ENCODE results near the gene KCNAB1. TPM values are rescaled to one million over a fixed set of nuclear protein-coding genes. Genes with fewer than 3 reads are reported as not detected.
"Not testable (repeated sequence)": the region's sequence is repeated elsewhere in the genome, so short reads cannot be mapped to it uniquely, and the experiment has no call there.

KCNAB1 gene
- total and polyA plus RNA-seq, 2 of the 8 experiments (the other 6 are each of a cell fraction or from before 2014, with no cell fraction given) = 0.51 to 2.3 TPM

DNA sequence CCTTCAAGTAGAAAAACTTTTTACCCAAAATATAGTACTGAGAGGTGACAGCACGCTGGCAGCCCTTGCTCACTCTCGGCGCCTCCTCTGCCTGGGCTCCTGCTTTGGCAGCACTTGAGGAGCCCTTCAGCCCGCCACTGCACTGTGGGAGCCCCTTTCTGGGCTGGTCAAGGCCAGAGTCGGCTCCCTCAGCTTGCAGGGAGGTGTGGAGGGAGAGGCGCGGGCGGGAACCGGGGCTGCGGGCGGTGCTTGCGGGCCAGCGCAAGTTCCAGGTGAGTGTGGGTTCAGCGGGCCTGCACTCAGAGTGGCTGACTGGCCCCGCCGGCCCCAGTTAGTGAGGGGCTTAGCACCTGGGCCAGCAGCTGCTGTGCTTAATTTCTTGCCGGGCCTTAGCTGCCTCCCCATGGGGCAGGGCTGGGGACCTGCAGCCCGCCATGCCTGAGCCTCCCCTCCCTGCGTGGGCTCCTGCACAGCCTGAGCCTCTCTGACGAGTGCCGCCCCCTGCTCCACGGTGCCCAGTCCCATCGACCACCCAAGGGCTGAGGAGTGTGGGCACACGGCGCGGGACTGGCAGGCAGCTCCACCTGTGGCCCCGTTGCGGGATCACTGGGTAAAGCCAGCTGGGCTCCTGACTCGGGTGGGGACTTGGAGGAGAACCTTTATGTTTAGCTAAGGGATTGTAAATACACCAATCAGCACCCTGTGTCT lies 47.3 kb upstream of the KCNAB1 start:
- H2AFZ ChIP-seq (ENCODE audit: low read length); H2AK5ac ChIP-seq (ENCODE audit: low read depth, low read length); H3K4ac ChIP-seq (replicated peaks; ENCODE audit: insufficient read length, low read depth, low read length); H3K18ac ChIP-seq (ENCODE audit: extremely low read depth, low read length); POLR2A ChIA-PET (ENCODE audit: partially characterized antibody); H3K56ac ChIP-seq (replicated peaks; ENCODE audit: insufficient read length, low read depth, low read length); H3K27ac ChIP-seq (ENCODE audit: low read depth, low read length); H3K4me3 ChIP-seq (ENCODE audit: extremely low read depth in 1 of 4, insufficient read depth in 2 of 4, low read depth in 3 of 4, low read length in 4 of 4); H2BK5ac ChIP-seq (ENCODE audit: low read depth, low read length); H2BK120ac ChIP-seq (replicated peaks; ENCODE audit: low read depth, low read length); H3K14ac ChIP-seq (ENCODE audit: insufficient read length); H3K4me2 ChIP-seq (ENCODE audit: insufficient read depth in 1 of 2, low read depth in 2 of 2, low read length in 2 of 2); H3K79me2 ChIP-seq (ENCODE audit: control insufficient read depth in 1 of 2, insufficient read depth in 2 of 2, low read length in 2 of 2); H3K36me3 ChIP-seq (ENCODE audit: control insufficient read depth in 2 of 4, insufficient read depth in 4 of 4, low read length in 3 of 4); H3K79me1 ChIP-seq (ENCODE audit: low read depth, low read length); DNase-seq (ENCODE audit: low read depth in 1 of 2, low spot score in 2 of 2); H3K23ac ChIP-seq (ENCODE audit: insufficient read length); H2BK15ac ChIP-seq (ENCODE audit: low read length); FAIRE-seq; H4K20me1 ChIP-seq (replicated peaks in 1 of 2; ENCODE audit: control insufficient read depth in 1 of 2, insufficient read depth in 2 of 2, low read length in 2 of 2); H4K91ac ChIP-seq (replicated peaks; ENCODE audit: insufficient read length, low read length); H3K4me1 ChIP-seq (replicated peaks in 1 of 4; ENCODE audit: control insufficient read depth in 3 of 4, insufficient read depth in 4 of 4, low read length in 3 of 4); H3K23me2 ChIP-seq (ENCODE audit: low read depth, low read length); H2BK12ac ChIP-seq (ENCODE audit: low read depth, low read length); H2BK20ac ChIP-seq (ENCODE audit: low read length); H3K27me3 ChIP-seq (replicated peaks in 1 of 4; ENCODE audit: control insufficient read depth in 3 of 4, extremely low read depth in 1 of 4, insufficient read depth in 3 of 4, low read length in 3 of 4); H4K8ac ChIP-seq (ENCODE audit: extremely low read depth, insufficient read depth, low read length); H3K9ac ChIP-seq (replicated peaks in 1 of 4; ENCODE audit: extremely low read depth in 1 of 4, low read depth in 3 of 4, low read length in 3 of 4); H3K9me3 ChIP-seq (ENCODE audit: insufficient read depth in 2 of 2, low read depth in 1 of 2, low read length in 1 of 2); H4K5ac ChIP-seq (ENCODE audit: insufficient read length, low read depth, low read length): not testable (repeated sequence)
- WGBS, 2 experiments (ENCODE audit: extremely low coverage in 1 of 2, insufficient coverage in 1 of 2, insufficient read length in 1 of 2, insufficient replicate concordance in 2 of 2, low coverage in 1 of 2, low lambda C conversion rate in 2 of 2, missing lambda C conversion rate in 1 of 2) = 93% methylated on average over 19 of the region's 29 CpGs; no CpG with 5 or more reads in 1 of the 2 experiments
- CTCF ChIA-PET (ENCODE audit: partially characterized antibody) = interaction anchor here (0.6 to 1.7 kb wide), 2 partner anchors 8 to 17 kb away, joined by 3 to 4 read pairs; no protein-coding TSS in a partner anchor

Data from H1 (cell line).